Measurements from ENCODE around the gene COL11A1.

GRCh38 chr1:102899935-102900334, 208.4 kb downstream of the COL11A1 start:
- TF ChIP-seq CTCF (IDR thresholded peaks at IDR 0.05; ENCODE audit: borderline replicate concordance, extremely low read depth, low read length, poor library complexity, severe bottlenecking) = no peak
- TF ChIP-seq EZH2 (IDR thresholded peaks at IDR 0.05; ENCODE audit: borderline replicate concordance, low read depth, low read length, severe bottlenecking) = no peak

Measured in DND-41 (cell line).